IMR-90 (cell line): ENCODE data around the gene PIK3CG. TPM values are rescaled to one million over a fixed set of nuclear protein-coding genes. Genes with fewer than 3 reads are reported as not detected.
A peak's percentile ranks its signal among the peaks of the same experiment; 100 is the strongest.

Experiments used
- ATAC-seq: fragments of 200-7000 bp; cut with Tn5 transposase; 2 replicates; pipeline ENCODE4 v1.9.1; 2020; ENCODE audit warnings: low read depth, mild to moderate bottlenecking, moderate library complexity
- BruUV-seq: library from RNA; stranded (reverse); fragments of 400-500 nt; replicated peaks from 2 replicates; lab custom pipeline; 2021; lab: Mats Ljungman, UMichigan
- CTCF ChIA-PET: fragments of 300-600 bp; formaldehyde crosslinking; extraction: SDS; loops from one replicate; lab custom pipeline; 2021; ENCODE audit warnings: antibody characterized with exemption; lab: Yijun Ruan, JAX
- POLR2A ChIA-PET: fragments of 300-600 bp; sonication (Branson Sonifier 250); formaldehyde crosslinking; loops from one replicate; lab custom pipeline; 2022; ENCODE audit warnings: antibody characterized with exemption; ENCODE audit not compliant: unreplicated experiment; lab: Charles Lee
- DNase-seq: peaks from one replicate; pipeline ENCODE4 v3.0.0; 2013
- H2AFZ ChIP-seq: replicated peaks from 2 replicates; pipeline ENCODE3; 2013; ENCODE audit warnings: low read length, mild to moderate bottlenecking; ENCODE audit not compliant: poor library complexity
- H2AK5ac ChIP-seq: 2 replicates; pipeline ENCODE4 v1.6.1; 2013; ENCODE audit warnings: low read depth, low read length, inconsistent platforms
- H2AK9ac ChIP-seq: replicated peaks from 2 replicates; pipeline ENCODE3; 2013; ENCODE audit warnings: mild to moderate bottlenecking, low read depth, low read length, moderate library complexity; ENCODE audit not compliant: poor library complexity
- H2BK120ac ChIP-seq: 2 replicates; pipeline ENCODE4 v1.6.1; 2013; ENCODE audit warnings: low read depth, low read length, inconsistent platforms
- H2BK15ac ChIP-seq: 3 replicates; pipeline ENCODE4 v1.6.1; 2013; ENCODE audit warnings: low read depth, low read length, inconsistent platforms
- H2BK20ac ChIP-seq: 2 replicates; pipeline ENCODE4 v1.6.1; 2013; ENCODE audit warnings: low read depth, mild to moderate bottlenecking, inconsistent platforms, low read length, moderate library complexity
- H2BK5ac ChIP-seq: 2 replicates; pipeline ENCODE4 v1.6.1; 2013; ENCODE audit warnings: mild to moderate bottlenecking, low read depth, low read length, inconsistent platforms; ENCODE audit not compliant: poor library complexity, severe bottlenecking
- H3K14ac ChIP-seq: replicated peaks from 2 replicates; pipeline ENCODE4 v1.6.1; 2013; ENCODE audit warnings: low read depth, low read length, inconsistent platforms
- H3K18ac ChIP-seq: 2 replicates; pipeline ENCODE4 v1.6.1; 2013; ENCODE audit warnings: low read depth, low read length, control low read depth
- H3K23ac ChIP-seq: 2 replicates; pipeline ENCODE4 v1.6.1; 2013; ENCODE audit warnings: low read depth, low read length, inconsistent platforms
- H3K27ac ChIP-seq: 2 replicates; pipeline ENCODE4 v1.5.1; 2013; ENCODE audit warnings: mild to moderate bottlenecking, control low read depth, low read length; ENCODE audit not compliant: insufficient read depth
- H3K27me3 ChIP-seq: 2 replicates; pipeline ENCODE4 v1.6.1; 2013; ENCODE audit warnings: low read length; ENCODE audit not compliant: control insufficient read depth, insufficient read depth
- H3K36me3 ChIP-seq: 2 replicates; pipeline ENCODE4 v1.6.1; 2013; ENCODE audit warnings: low read length, mixed read lengths; ENCODE audit not compliant: control insufficient read depth, insufficient read depth
- H3K4ac ChIP-seq: 2 replicates; pipeline ENCODE4 v1.6.1; 2013; ENCODE audit warnings: low read depth, low read length, inconsistent platforms
- H3K4me1 ChIP-seq: 2 replicates; pipeline ENCODE4 v1.6.1; 2013; ENCODE audit warnings: low read length, mixed read lengths; ENCODE audit not compliant: control insufficient read depth, insufficient read depth
- H3K4me2 ChIP-seq: 2 replicates; pipeline ENCODE4 v1.6.1; 2013; ENCODE audit warnings: low read depth, mild to moderate bottlenecking, control low read depth, low read length, moderate library complexity
- H3K4me3 ChIP-seq: 2 replicates; pipeline ENCODE4 v1.5.1; 2013; ENCODE audit warnings: low read depth, mild to moderate bottlenecking, control low read depth, low read length, moderate library complexity; ENCODE audit not compliant: insufficient read depth
- H3K56ac ChIP-seq: 2 replicates; pipeline ENCODE4 v1.6.1; 2013; ENCODE audit warnings: low read length, inconsistent platforms; ENCODE audit not compliant: insufficient read depth; ENCODE audit errors: extremely low read depth
- H3K79me1 ChIP-seq, 2 experiments: 2 replicates each; pipeline ENCODE4 v1.6.1; 2013; ENCODE audit warnings: low read length in 2 of 2, inconsistent platforms in 1 of 2, low read depth in 1 of 2
- H3K9ac ChIP-seq: 2 replicates; pipeline ENCODE4 v1.6.1; 2013; ENCODE audit warnings: low read depth, low read length, control low read depth
- H3K9me1 ChIP-seq: 2 replicates; pipeline ENCODE4 v1.6.1; 2013; ENCODE audit warnings: low read length, inconsistent platforms; ENCODE audit not compliant: insufficient read depth
- H3K9me3 ChIP-seq: 2 replicates; pipeline ENCODE4 v1.6.1; 2013; ENCODE audit warnings: low read length; ENCODE audit not compliant: control insufficient read depth, insufficient read depth
- H4K20me1 ChIP-seq: 2 replicates; pipeline ENCODE4 v1.6.1; 2013; ENCODE audit warnings: low read length, inconsistent platforms; ENCODE audit not compliant: insufficient read depth
- H4K5ac ChIP-seq: 2 replicates; pipeline ENCODE4 v1.6.1; 2013; ENCODE audit warnings: mild to moderate bottlenecking, low read depth, low read length, control low read depth
- H4K8ac ChIP-seq, 2 experiments: 2 replicates each; pipeline ENCODE4 v1.6.1; 2013; ENCODE audit warnings: low read depth in 2 of 2, low read length in 2 of 2, control low read depth in 1 of 2, inconsistent platforms in 1 of 2
- H4K91ac ChIP-seq: 2 replicates; pipeline ENCODE4 v1.6.1; 2013; ENCODE audit warnings: low read depth, low read length, inconsistent platforms; ENCODE audit not compliant: insufficient read depth
- BHLHE40 ChIP-seq: fragments of 150-350 bp; IDR thresholded peaks from 2 replicates; pipeline ENCODE4 v1.6.1; 2016; ENCODE audit warnings: mild to moderate bottlenecking, low read depth, low read length
- CEBPB ChIP-seq: IDR thresholded peaks from 2 replicates; pipeline ENCODE4 v1.6.1; 2012; ENCODE audit warnings: low read depth, low read length, improper control_type of control experiment
- CHD1 ChIP-seq: IDR thresholded peaks from 2 replicates; pipeline ENCODE4 v1.6.1; 2012; ENCODE audit warnings: low read depth, low read length, improper control_type of control experiment
- FOS ChIP-seq: fragments of 150-350 bp; IDR thresholded peaks from 2 replicates; pipeline ENCODE4 v1.6.1; 2016; ENCODE audit warnings: low read depth, low read length
- MAZ ChIP-seq: IDR thresholded peaks from 2 replicates; pipeline ENCODE4 v1.6.1; 2012; ENCODE audit warnings: low read depth, mild to moderate bottlenecking, low read length, improper control_type of control experiment, moderate library complexity, borderline replicate concordance
- MXI1 ChIP-seq: IDR thresholded peaks from 2 replicates; pipeline ENCODE4 v1.6.1; 2012; ENCODE audit warnings: low read depth, mild to moderate bottlenecking, low read length, moderate library complexity, borderline replicate concordance
- POLR2A ChIP-seq: IDR thresholded peaks from 2 replicates; pipeline ENCODE4 v1.6.1; 2012; ENCODE audit warnings: mild to moderate bottlenecking, low read depth, low read length
- RAD21 ChIP-seq: IDR thresholded peaks from 2 replicates; pipeline ENCODE4 v1.6.1; 2012; ENCODE audit warnings: low read length, improper control_type of control experiment
- RCOR1 ChIP-seq: IDR thresholded peaks from 2 replicates; pipeline ENCODE4 v1.6.1; 2012; ENCODE audit warnings: mild to moderate bottlenecking, low read length, improper control_type of control experiment; ENCODE audit not compliant: insufficient replicate concordance
- SMC3 ChIP-seq: fragments of 150-350 bp; IDR thresholded peaks from 2 replicates; pipeline ENCODE4 v1.6.1; 2016; ENCODE audit warnings: low read depth, mild to moderate bottlenecking, antibody characterized with exemption, low read length, moderate library complexity
- WGBS, 2 experiments: methylation state at CpG; one replicate each; pipeline versions ENCODE4 v1.1.5 to v1.1.7; 2013; ENCODE audit warnings: missing lambda C conversion rate in 2 of 2; ENCODE audit not compliant: insufficient read length in 1 of 2; ENCODE audit errors: extremely low coverage in 2 of 2; 5-methylcytosine and 5-hydroxymethylcytosine counted together
- dilution Hi-C: fragments of 300-500 bp; cut with HindIII; formaldehyde crosslinking; loops from one replicate; pipeline ENCODE4 v1.14.3; 2018; ENCODE audit warnings: low sequenced_read_pairs; ENCODE audit not compliant: unreplicated experiment
- in situ Hi-C: fragments of 300-500 bp; cut with MboI; formaldehyde crosslinking; loops from 3 replicates; pipeline ENCODE4 v1.14.3; 2019; ENCODE audit warnings: low sequenced_read_pairs, inconsistent platforms, mixed read lengths
- intact Hi-C: fragments of 100-400 bp; cut with micrococcal nuclease; formaldehyde crosslinking; loops from 2 replicates; pipeline ENCODE4 v1.10.0; 2022
- polyA plus RNA-seq, 3 experiments: library from polyadenylated mRNA; depleted of rRNA; stranded (reverse); fragments of >200 nt; gene quantifications; 2 replicates each; pipeline ENCODE4 v1.2.3, GENCODE V29; 2012; ENCODE audit warnings: low replicate concordance in 1 of 3
- total RNA-seq: library from RNA; depleted of rRNA; stranded (reverse); fragments of >200 nt; gene quantifications from 2 replicates; pipeline ENCODE4 v1.2.3, GENCODE V29; 2012
- TF ChIP-seq, protein P1 (sequence below): fragments of 150-350 bp; IDR thresholded peaks from 2 replicates; pipeline ENCODE4 v1.6.1; 2017; ENCODE audit warnings: mild to moderate bottlenecking, antibody characterized with exemption, low read length, low read depth
- TF ChIP-seq, protein P2 (sequence below): conservative IDR thresholded peaks from 2 replicates; pipeline ENCODE4 v1.5.1; 2012; ENCODE audit warnings: mild to moderate bottlenecking, low read depth, low read length, improper control_type of control experiment
- TF ChIP-seq, protein P3 (sequence below): fragments of 150-350 bp; IDR thresholded peaks from 2 replicates; pipeline ENCODE4 v1.6.1; 2016; ENCODE audit warnings: low read depth, mild to moderate bottlenecking, low read length, moderate library complexity, borderline replicate concordance

Gene PIK3CG
- total and polyA plus RNA-seq, 2 of the 4 experiments (the other 2 are of a cell fraction) = under 0.01 TPM; not detected in 1

DNA sequence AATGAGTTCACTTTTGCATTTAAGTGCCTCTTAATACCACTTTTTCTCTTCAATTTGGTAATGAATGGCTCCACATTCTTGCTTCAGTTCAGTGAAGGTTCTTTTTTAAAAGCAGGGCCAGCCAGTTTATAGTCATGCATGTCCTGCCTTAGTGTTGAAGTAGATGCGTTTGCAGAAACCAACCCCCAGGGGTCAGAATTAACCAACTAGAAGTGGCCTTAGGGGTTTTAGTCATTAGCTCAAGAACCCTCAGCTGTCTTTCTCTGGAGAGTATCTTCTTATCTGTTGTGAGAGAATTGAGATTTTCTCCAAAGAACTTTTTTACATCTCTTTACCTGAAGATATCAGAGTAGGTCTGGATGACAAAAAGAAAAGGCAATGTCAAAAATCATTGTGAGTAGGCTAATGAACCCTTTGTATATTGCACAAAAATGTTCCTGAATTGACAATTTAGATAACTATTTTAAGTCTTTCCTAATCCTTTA, 82.2 kb downstream of the PIK3CG start:
- no peak overlapping the region for H2BK5ac ChIP-seq
- H2BK120ac ChIP-seq = no peak overlapping the region
- POLR2A ChIA-PET = no interaction called here
- no peak overlapping the region for H3K23ac ChIP-seq
- H4K91ac ChIP-seq = no peak overlapping the region
- no peaks in the 10 kb centered on the region for H3K79me1 ChIP-seq
- H3K4me1 ChIP-seq = no peaks in the 10 kb centered on the region; the same call in 1 of the 2 replicates
- no peak overlapping the region for H4K8ac ChIP-seq
- no peak overlapping the region for H2AFZ ChIP-seq
- H3K27ac ChIP-seq = no peak overlapping the region
- no peak overlapping the region for H4K5ac ChIP-seq
- dilution Hi-C loops = loop anchor here (10.0 kb wide), 1 partner anchor 208 kb away; no protein-coding TSS in a partner anchor
- no peak overlapping the region for H2AK9ac ChIP-seq
- H2BK20ac ChIP-seq = no peak overlapping the region
- H4K20me1 ChIP-seq = no peaks in the 10 kb centered on the region
- H3K14ac ChIP-seq = no peak overlapping the region
- WGBS, 2 experiments = no CpG with 5 or more reads among the region's 1 CpG
- no peak overlapping the region for H3K56ac ChIP-seq
- no peak overlapping the region for H2BK15ac ChIP-seq
- peak; percentile 100 for ATAC-seq
- peak; percentile 83 for DNase-seq
- H3K4me3 ChIP-seq = no peak overlapping the region
- intact Hi-C loops = loop anchor here (1.0 to 5.0 kb wide), 3 partner anchors 203 to 770 kb away; no protein-coding TSS in a partner anchor
- H3K9me1 ChIP-seq = no peaks in the 10 kb centered on the region
- H3K18ac ChIP-seq = no peak overlapping the region
- no peaks in the 10 kb centered on the region for H3K36me3 ChIP-seq
- no peak overlapping the region for H3K4me2 ChIP-seq
- no peak overlapping the region for H3K4ac ChIP-seq
- no peak for TF ChIP-seq CHD1
- no peak for TF ChIP-seq CEBPB
- TF ChIP-seq, protein P1, sequence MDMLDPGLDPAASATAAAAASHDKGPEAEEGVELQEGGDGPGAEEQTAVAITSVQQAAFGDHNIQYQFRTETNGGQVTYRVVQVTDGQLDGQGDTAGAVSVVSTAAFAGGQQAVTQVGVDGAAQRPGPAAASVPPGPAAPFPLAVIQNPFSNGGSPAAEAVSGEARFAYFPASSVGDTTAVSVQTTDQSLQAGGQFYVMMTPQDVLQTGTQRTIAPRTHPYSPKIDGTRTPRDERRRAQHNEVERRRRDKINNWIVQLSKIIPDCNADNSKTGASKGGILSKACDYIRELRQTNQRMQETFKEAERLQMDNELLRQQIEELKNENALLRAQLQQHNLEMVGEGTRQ = no peak
- TF ChIP-seq POLR2A = no peak
- TF ChIP-seq MXI1 = no peak
- peak; percentile 94 for TF ChIP-seq SMC3
- no peak for TF ChIP-seq MAZ
- TF ChIP-seq, protein P2, sequence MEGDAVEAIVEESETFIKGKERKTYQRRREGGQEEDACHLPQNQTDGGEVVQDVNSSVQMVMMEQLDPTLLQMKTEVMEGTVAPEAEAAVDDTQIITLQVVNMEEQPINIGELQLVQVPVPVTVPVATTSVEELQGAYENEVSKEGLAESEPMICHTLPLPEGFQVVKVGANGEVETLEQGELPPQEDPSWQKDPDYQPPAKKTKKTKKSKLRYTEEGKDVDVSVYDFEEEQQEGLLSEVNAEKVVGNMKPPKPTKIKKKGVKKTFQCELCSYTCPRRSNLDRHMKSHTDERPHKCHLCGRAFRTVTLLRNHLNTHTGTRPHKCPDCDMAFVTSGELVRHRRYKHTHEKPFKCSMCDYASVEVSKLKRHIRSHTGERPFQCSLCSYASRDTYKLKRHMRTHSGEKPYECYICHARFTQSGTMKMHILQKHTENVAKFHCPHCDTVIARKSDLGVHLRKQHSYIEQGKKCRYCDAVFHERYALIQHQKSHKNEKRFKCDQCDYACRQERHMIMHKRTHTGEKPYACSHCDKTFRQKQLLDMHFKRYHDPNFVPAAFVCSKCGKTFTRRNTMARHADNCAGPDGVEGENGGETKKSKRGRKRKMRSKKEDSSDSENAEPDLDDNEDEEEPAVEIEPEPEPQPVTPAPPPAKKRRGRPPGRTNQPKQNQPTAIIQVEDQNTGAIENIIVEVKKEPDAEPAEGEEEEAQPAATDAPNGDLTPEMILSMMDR = peak; percentile 86
- TF ChIP-seq, protein P3, sequence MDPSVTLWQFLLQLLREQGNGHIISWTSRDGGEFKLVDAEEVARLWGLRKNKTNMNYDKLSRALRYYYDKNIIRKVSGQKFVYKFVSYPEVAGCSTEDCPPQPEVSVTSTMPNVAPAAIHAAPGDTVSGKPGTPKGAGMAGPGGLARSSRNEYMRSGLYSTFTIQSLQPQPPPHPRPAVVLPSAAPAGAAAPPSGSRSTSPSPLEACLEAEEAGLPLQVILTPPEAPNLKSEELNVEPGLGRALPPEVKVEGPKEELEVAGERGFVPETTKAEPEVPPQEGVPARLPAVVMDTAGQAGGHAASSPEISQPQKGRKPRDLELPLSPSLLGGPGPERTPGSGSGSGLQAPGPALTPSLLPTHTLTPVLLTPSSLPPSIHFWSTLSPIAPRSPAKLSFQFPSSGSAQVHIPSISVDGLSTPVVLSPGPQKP = no peak
- TF ChIP-seq RAD21 = peak; percentile 83
- no peak for TF ChIP-seq BHLHE40
- TF ChIP-seq FOS = no peak
- TF ChIP-seq RCOR1 = no peak
- CTCF ChIA-PET = interaction anchor here (0.7 to 4.1 kb wide), 7 partner anchors 9 to 933 kb away, joined by 3 to 28 read pairs (median 4); no protein-coding TSS in a partner anchor
- H2AK5ac ChIP-seq = no peak overlapping the region
- no TSS peak for BruUV-seq
- in situ Hi-C loops = loop anchor here (5.0 kb wide), 1 partner anchor 200 kb away; no protein-coding TSS in a partner anchor
- H3K27me3 ChIP-seq = peaks cover 8% of the 10 kb centered on the region; the same call in 1 of the 2 replicates
- no peaks in the 10 kb centered on the region for H3K9me3 ChIP-seq
- H3K9ac ChIP-seq = no peak overlapping the region
